22Rv1 (cell line): ENCODE data around the gene CAMKMT.
"Not testable (repeated sequence)": the region's sequence is repeated elsewhere in the genome, so short reads cannot be mapped to it uniquely, and the experiment has no call there.

ENCODE experiments used
- H3K27ac ChIP-seq: fragments of 450-650 bp; 2 replicates; pipeline ENCODE4 v1.5.1; 2017
- ZFX ChIP-seq: fragments of 450-650 bp; IDR thresholded peaks from 2 replicates; pipeline ENCODE4 v1.6.1; 2017; ENCODE audit warnings: antibody characterized with exemption, borderline replicate concordance
- TF ChIP-seq, protein P1 (sequence below): fragments of 450-650 bp; IDR thresholded peaks from 2 replicates; pipeline ENCODE4 v1.5.1; 2017; ENCODE audit warnings: mild to moderate bottlenecking

CAMKMT gene

DNA sequence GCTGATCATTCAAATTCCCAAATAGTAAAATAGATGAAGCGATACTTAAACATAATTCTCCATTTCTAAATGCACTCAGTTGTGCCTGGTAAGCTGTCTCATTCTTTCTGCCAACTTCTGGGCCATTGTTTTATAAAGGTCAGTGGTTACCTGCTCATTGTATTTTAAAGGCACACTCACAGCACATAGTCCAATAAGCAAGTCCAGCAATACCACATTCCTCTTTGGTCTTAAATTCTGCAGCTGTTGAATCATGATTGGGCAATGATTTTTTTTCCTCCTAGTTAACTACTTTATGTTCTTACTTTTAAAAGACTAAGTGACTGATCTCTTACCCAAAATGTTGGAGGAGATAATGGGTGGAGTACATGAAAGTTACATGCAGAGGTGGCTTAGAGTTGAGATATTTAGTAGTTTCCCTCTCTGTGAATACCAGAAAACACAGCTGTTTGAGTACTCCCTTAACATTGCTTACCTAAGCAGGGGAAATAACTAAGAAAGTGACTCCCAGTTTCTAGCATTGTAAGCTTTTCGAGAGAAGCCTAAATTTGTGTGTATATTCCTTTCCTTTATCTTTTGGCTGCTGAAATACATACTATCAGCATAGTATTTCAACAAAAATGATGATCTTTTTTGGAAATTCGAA is 220.7 kb downstream of the CAMKMT start:
- no peak overlapping the region for H3K27ac ChIP-seq
- TF ChIP-seq, protein P1, sequence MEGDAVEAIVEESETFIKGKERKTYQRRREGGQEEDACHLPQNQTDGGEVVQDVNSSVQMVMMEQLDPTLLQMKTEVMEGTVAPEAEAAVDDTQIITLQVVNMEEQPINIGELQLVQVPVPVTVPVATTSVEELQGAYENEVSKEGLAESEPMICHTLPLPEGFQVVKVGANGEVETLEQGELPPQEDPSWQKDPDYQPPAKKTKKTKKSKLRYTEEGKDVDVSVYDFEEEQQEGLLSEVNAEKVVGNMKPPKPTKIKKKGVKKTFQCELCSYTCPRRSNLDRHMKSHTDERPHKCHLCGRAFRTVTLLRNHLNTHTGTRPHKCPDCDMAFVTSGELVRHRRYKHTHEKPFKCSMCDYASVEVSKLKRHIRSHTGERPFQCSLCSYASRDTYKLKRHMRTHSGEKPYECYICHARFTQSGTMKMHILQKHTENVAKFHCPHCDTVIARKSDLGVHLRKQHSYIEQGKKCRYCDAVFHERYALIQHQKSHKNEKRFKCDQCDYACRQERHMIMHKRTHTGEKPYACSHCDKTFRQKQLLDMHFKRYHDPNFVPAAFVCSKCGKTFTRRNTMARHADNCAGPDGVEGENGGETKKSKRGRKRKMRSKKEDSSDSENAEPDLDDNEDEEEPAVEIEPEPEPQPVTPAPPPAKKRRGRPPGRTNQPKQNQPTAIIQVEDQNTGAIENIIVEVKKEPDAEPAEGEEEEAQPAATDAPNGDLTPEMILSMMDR, result no peak
- no peak for TF ChIP-seq ZFX

GRCh38 chr2:44595615-44596014 is 233.9 kb downstream of the CAMKMT start:
- H3K27ac ChIP-seq, result not testable (repeated sequence)

GRCh38 chr2:44596537-44597320 is 235.0 kb downstream of the CAMKMT start:
- TF ChIP-seq, protein P1, result no peak
- no peak for TF ChIP-seq ZFX
- H3K27ac ChIP-seq, result no peak overlapping the region

- no peak for TF ChIP-seq ZFX
- TF ChIP-seq, protein P1, result no peak
- no peak overlapping the region for H3K27ac ChIP-seq
These were observed 236.8 kb downstream of the CAMKMT start for GRCh38 chr2:44598330-44599119.

- no peak for TF ChIP-seq ZFX
- TF ChIP-seq, protein P1, result no peak
- H3K27ac ChIP-seq, result no peak overlapping the region
These were observed 237.4 kb downstream of the CAMKMT start for GRCh38 chr2:44599130-44599529.

- TF ChIP-seq, protein P1, result no peak
- TF ChIP-seq ZFX, result no peak
- H3K27ac ChIP-seq, result no peak overlapping the region
These were observed 240.7 kb downstream of the CAMKMT start for GRCh38 chr2:44602446-44602845.

- H3K27ac ChIP-seq, result no peak overlapping the region
- TF ChIP-seq ZFX, result no peak
- TF ChIP-seq, protein P1, result no peak
These were observed 243.8 kb downstream of the CAMKMT start for GRCh38 chr2:44605511-44605910.
